Umbilical cord (tissue), 2 donors: ENCODE results near the gene PSRC1. TPM values are rescaled to one million over a fixed set of nuclear protein-coding genes. Genes with fewer than 3 reads are reported as not detected.
"Not testable (repeated sequence)": the region's sequence is repeated elsewhere in the genome, so short reads cannot be mapped to it uniquely, and the experiment has no call there.

Source experiments
- DNase-seq: peaks from one replicate; pipeline ENCODE4 v3.0.0-alpha.2; 2015; ENCODE audit warnings: low spot score
- total RNA-seq: library from RNA; depleted of rRNA; stranded (reverse); fragments of >200 nt; gene quantifications from one replicate; pipeline ENCODE4 v1.2.3, GENCODE V29; 2014; ENCODE audit warnings: low replicate concordance; ENCODE audit not compliant: insufficient read depth

The PSRC1 gene
- 4.3 TPM for total RNA-seq

- peak; percentile 98 for DNase-seq
Measured at GRCh38 chr1:109282952-109283747, at the start of gene PSRC1. Gene PSRC1, minus strand, starts transcription at chr1:109283145.

GRCh38 chr1:109331113-109331512 lies 48.2 kb upstream of the PSRC1 start:
- DNase-seq, result no peak

- DNase-seq, result no peak
Measured at GRCh38 chr1:109327285-109327684, 44.3 kb upstream of the PSRC1 start.

- no peak for DNase-seq
Measured at GRCh38 chr1:109322974-109323373, 40.0 kb upstream of the PSRC1 start.

- no peak for DNase-seq
Measured at GRCh38 chr1:109319114-109319513, 36.2 kb upstream of the PSRC1 start.

- no peak for DNase-seq
Measured at GRCh38 chr1:109316506-109316905, 33.6 kb upstream of the PSRC1 start.

- no peak for DNase-seq
Measured at GRCh38 chr1:109315288-109315687, 32.3 kb upstream of the PSRC1 start.

GRCh38 chr1:109314795-109315194 lies 31.9 kb upstream of the PSRC1 start:
- DNase-seq, result no peak

GRCh38 chr1:109312978-109313775 lies 30.2 kb upstream of the PSRC1 start:
- DNase-seq, result no peak

- DNase-seq, result no peak
Measured at GRCh38 chr1:109312246-109312645, 29.3 kb upstream of the PSRC1 start.

- DNase-seq, result no peak
Measured at GRCh38 chr1:109309347-109309746, 26.4 kb upstream of the PSRC1 start.

GRCh38 chr1:109307274-109308021 lies 24.5 kb upstream of the PSRC1 start:
- no peak for DNase-seq

GRCh38 chr1:109306832-109307273 lies 23.9 kb upstream of the PSRC1 start, which contains the start of gene MYBPHL:
Gene MYBPHL, minus strand, starts transcription at chr1:109307011. Its CDS starts 20 bp downstream, at chr1:109306991.
- DNase-seq, result no peak

- DNase-seq, result not testable (repeated sequence)
Measured at GRCh38 chr1:109305991-109306390, 23.0 kb upstream of the PSRC1 start.

- no peak for DNase-seq
Measured at GRCh38 chr1:109304226-109304920, 21.4 kb upstream of the PSRC1 start.

- no peak for DNase-seq
Measured at GRCh38 chr1:109301874-109302273, 18.9 kb upstream of the PSRC1 start.

- DNase-seq, result no peak
Measured at GRCh38 chr1:109300650-109301151, 17.8 kb upstream of the PSRC1 start.

GRCh38 chr1:109299558-109300343 lies 16.8 kb upstream of the PSRC1 start:
- DNase-seq, result peak; percentile 20

GRCh38 chr1:109298666-109299557 lies 16.0 kb upstream of the PSRC1 start:
- peak; percentile 33 for DNase-seq
